HG03571 (cell line): ENCODE data around the gene VARS2.

Experiments
- ATAC-seq: cut with Tn5 transposase; IDR thresholded peaks from one replicate; pipeline ENCODE4 v1.9.1; 2021; ENCODE audit not compliant: unreplicated experiment

The VARS2 gene

DNA sequence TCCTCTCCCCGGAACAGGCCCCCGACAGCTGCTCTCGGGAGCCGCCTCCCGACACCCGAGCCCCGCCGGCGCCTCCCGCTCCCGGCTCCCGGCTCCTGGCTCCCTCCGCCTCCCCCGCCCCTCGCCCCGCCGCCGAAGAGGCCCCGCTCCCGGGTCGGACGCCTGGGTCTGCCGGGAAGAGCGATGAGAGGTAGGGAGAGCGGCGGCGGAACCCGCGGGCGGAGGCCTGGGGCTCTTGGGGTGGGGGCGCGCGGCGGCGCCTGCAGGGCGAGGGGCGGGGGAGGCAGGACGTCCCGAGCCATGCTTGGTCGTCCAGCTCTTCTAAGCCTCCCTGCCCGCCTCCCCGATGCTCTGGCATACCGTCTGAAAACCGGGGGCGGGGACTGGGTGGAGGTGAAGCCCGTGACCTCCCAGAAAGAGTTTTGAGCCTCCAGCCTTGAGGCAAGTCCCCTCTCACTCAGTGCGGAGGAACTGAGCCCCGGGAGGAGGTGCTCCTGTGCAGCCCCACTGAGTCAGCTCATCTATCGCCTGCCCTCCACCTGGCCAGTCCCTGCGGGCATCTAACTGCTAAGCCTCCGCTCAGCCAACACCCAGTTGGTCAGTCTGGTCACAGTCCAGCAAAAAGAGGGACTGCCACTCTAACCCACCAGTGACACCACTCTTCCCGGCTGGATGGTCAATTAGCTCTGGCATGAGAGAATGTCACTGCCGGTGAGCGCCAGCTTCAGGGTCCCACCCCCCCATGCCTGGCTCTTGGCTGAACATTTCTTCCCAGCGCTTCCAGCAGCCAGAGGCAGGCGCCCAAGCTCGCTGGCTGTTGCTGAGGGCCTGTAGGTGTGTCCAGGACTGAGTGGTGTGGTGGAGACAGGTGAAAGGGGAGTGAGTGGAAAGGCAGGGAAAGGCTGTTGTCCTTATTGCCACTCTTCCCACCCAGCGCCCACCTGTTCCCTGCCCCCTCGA, 29.2 kb upstream of the VARS2 start:
- ATAC-seq = no peak

DNA sequence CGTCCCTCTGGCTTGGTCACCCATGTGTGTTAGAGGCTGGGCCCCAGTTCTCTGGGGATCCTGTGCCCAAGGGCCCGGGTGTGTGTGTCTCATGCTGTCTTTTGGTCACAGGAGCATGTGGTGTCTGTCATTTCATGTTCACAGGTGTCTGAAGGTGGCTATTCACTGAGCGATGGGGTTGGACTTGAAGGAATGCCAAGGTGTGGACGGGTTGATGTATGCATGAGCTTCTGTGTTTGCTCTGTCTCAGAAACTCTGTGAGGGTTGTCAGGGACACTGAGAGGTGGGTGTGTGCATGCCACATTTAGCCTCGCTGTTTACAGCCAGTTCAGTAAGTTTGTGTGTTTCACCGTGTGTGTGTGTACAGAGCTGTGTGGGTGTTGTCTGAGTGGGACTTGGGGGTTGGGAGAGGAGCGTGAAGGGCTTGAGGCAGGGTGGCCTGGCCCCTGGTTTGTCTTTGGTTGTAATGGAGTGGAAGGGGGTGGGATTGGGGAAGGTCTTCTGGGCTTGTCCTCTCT, 28.5 kb upstream of the VARS2 start:
- ATAC-seq = no peak

DNA sequence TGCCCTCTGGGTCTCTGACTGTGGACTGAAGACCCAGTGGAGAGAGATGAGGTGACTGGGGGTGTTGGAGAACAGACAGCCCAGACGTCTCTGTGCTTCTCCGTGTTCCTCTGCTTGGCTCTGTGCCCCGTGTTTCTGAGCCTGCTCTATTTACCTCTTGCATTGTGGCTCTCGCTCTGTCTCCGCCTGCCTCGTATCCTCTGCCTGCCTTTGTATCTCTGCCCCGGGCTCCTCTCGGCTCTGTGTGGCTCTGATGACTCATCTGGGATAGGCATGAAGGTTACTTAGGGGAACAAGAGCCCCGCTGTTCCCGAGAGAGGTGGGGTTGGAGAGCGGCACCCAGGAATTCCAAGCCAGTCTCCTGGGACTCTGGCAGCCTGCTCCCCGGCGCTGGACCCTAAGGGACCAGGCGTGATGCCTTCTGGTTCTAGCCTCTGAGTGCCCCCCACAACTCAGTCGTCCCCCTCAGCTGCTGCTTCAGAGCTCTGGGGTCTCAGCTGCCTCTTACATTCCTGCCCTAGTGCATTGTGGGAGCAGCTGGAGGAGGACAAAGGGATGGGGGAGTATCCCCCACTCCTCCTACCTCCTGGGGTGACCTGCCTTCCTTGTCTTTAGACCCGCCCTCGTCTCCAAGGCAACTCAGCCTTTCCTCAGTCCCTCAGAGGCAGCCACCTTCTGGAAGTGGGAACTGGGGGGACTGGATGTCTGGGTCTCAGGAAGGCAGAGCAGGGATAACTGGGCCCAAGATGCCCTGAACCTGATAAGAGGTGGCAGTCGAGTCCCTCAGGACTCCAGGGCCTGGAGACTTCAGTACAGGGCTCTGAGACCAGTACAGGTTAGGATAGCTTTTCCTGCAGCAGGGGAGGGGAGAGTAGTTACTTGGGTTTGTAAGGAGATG, 27.8 kb upstream of the VARS2 start:
- no peak for ATAC-seq

DNA sequence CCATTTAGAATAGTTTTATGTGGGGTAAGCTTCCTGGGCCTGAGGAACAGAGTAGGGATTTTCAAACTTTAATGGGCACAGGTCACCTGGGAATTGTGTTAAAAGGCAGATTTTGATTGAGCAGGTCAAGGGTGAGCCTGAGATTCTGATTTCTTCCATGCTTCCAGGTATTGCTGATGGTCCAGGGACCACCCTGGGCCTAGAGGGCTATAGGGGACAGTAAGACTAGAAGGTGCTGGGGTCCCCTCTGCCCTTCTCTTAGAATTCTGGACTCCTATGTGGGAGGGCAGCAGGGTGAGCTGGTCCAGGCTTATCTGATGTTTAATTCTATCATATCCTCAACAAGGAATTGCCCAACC, 27.2 kb upstream of the VARS2 start:
- no peak for ATAC-seq

DNA sequence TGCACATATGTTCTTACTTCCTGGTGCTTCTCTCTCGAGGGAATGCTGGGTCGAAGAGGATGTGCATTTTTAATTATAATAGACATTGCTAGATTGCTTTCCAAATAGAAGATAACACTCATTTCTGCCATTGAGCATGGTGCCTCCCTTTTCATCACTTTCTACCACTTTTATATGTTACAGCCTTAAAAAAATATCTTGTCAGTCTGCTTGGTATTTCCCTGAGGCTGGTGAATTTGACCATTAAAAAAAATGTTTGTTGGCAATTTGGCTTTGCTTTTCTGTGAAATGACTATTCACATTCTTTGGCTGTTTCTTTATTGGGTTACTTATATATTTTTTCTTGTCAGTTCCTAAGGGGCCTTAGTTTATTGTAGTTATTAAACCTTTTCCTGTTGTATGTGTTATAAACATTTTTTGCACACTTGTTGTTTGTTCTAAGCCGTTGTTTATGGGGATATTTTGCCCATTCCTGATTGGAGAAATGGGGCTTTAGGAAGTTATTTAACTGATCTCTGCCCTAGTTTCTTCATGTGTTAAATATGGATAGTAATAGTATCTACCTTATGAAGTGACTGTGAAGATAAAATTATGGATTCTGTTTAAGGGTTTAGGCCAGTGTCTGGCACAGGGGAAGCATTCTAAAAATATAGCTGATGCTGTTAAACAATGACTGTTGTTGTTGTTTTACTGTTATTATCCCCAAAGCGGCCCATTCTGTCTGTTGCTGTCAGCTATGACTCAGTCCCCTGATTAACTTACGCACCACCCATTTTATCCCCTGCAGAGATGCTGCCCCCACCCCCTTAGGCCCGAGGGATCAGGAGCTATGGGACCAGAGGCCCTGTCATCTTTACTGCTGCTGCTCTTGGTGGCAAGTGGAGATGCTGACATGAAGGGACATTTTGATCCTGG, 25.9 kb upstream of the VARS2 start:
- no peak for ATAC-seq

DNA sequence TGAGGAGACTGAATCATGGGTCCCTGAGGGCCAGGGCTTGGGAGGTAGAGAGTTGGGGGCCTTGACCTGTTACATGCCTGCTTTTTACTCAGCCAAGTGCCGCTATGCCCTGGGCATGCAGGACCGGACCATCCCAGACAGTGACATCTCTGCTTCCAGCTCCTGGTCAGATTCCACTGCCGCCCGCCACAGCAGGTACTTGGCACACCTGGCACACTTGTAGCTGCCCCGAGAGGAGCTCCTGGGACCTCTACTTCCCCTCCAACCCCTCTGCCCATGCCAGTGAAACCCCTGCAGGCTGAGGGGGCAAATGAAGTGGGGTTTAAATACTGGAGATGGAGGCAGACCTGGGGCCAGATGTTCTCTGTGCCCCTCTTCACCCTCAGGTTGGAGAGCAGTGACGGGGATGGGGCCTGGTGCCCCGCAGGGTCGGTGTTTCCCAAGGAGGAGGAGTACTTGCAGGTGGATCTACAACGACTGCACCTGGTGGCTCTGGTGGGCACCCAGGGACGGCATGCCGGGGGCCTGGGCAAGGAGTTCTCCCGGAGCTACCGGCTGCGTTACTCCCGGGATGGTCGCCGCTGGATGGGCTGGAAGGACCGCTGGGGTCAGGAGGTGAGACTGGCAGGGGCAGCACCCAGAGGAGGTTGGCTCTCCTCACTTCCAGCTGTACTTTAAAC, 25.1 kb upstream of the VARS2 start:
- ATAC-seq = no peak

DNA sequence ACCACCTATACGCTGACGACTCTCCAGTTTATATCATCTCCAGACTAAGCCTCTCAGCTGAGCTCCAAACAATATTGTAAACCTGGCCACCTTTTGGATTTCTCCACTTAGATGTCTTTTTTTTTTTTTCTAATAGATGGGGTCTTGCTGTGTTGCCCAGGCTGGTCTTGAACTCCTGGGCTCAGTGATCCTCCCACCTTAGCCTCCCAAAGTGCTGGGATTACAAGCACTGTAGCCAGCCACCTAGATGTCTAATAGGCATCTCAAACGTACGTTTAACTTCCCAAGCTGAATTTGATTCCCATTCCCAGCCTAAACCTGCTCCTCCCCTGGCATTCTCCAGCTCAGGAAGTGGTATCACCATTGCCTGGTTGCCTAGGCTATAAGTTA, 24.5 kb upstream of the VARS2 start:
- no peak for ATAC-seq

DNA sequence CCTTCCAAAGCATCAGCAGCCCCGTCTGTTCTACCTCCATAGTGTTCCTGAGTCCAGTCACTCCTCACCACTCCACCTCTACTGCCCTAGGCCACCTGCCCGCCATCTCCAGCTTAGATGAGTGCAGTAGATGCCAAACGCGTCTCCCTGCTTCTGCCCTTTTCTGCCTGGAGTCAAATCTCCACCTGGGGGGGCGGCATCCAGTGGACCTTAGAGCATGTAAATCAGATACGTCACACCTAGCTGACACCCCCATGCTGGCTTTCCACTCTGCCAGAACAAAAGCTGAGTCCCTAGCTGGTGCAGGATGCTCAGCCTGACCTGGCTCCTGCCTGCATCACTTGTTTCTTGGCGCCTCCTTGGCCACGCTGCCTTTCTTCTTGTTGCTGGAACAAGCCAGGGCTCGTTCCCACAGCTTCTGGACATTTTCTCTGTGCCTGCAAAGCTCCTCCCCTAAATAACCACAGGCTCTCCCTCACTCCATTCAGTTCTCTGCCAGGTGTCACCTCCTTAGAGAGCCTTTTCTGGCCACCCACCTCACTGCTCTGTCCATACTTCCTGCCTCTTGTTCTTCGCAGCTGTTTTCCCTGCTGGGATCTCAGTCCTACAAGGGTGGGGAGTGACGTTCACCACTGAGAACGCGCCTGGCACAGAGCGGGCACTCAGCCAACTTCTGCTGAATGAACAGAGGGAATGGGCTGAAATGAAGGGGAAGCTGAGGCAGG, 24.0 kb upstream of the VARS2 start:
- no peak for ATAC-seq

DNA sequence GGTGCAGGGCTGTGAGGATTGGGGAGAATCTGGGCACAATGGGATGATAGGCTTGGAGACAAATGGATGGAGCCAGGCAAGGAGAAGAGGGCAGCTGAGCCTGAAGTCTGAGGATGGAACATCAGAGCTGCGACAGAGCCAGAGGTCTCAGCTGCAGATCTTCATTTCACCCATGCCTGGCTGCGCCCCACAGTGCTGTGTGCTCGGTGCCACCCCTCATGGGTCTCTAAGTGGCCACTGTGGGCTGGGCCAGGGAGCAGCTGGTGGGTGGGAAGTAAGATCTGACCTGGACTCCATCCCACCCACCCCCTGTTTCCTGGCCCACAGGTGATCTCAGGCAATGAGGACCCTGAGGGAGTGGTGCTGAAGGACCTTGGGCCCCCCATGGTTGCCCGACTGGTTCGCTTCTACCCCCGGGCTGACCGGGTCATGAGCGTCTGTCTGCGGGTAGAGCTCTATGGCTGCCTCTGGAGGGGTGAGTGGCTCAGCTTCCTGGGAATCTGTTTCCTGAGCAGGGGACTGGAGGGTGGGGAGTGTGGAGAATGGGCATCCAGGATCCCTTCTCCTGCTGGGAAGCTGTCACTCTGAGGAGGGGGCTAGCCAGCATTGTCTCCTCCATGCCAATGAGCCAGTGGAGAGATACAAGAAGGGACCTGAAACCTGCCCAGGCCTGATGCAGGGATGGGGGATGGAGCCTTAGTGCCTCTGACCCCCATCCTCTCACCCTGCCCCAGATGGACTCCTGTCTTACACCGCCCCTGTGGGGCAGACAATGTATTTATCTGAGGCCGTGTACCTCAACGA, 23.2 kb upstream of the VARS2 start:
- ATAC-seq = no peak

DNA sequence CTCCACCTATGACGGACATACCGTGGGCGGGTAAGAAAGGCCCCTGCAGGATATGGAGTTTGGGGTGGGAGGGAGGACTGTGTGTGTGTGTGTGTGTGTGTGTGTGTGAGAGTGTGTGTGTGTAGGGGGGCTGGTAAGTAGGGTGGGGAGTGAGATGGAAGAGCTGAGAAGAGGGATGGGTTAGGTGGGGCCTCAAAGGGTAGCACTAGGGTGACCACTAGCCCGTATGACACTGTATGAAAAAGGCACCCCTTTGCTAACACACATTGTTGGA, 22.7 kb upstream of the VARS2 start:
- ATAC-seq = no peak

DNA sequence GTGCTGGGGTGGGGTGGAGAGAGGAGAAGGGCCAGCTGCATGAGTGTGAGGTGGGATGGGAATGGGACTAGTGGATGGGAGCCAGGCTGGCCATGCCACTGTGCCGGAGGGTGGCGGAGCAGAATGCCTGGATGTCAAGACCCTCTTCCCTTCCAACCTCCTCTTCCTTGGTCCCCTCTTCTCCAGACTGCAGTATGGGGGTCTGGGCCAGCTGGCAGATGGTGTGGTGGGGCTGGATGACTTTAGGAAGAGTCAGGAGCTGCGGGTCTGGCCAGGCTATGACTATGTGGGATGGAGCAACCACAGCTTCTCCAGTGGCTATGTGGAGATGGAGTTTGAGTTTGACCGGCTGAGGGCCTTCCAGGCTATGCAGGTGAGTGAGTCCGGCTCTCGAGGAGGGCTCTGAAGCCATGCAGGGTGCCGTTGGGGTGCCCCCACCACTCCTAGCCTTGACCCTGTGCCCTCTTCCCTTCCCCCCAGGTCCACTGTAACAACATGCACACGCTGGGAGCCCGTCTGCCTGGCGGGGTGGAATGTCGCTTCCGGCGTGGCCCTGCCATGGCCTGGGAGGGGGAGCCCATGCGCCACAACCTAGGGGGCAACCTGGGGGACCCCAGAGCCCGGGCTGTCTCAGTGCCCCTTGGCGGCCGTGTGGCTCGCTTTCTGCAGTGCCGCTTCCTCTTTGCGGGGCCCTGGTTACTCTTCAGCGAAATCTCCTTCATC, 22.1 kb upstream of the VARS2 start:
- no peak for ATAC-seq

DNA sequence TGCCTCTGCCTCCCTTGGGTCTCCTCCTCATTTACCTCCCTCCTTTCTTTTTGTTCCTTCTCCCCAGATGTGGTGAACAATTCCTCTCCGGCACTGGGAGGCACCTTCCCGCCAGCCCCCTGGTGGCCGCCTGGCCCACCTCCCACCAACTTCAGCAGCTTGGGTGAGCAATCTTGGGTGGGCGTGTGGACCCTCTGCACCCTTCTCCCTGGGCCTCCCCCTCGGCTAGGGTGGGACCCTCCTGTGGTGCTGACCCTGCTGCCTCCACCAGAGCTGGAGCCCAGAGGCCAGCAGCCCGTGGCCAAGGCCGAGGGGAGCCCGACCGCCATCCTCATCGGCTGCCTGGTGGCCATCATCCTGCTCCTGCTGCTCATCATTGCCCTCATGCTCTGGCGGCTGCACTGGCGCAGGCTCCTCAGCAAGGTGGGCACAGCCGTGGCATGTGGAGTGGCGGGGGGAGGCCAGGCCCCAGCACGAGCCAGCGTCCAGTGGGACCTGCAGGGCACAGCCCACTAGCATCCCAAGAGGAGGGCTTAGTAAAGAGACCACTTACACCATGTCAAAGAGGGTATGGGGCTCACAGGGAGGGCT, 20.9 kb upstream of the VARS2 start:
- no peak for ATAC-seq

DNA sequence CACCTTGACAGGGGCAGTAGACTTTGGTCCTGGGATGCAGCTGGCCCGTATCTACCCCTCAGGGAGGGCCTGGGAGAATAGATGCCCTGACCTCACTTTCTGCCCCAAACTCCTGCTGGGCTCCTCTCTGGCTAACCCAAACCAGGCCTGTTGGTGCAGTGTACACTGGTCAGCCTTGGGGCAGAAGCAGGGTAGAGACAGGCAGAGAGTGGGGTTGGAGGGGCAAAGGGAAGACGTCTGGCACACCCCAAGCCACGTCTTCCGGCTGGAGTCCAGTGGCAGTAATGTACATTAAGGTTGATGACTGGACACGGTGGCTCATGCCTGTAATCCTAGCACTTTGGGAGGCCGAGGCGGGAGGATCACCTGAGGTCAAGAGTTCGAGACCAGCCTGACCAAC, 20.4 kb upstream of the VARS2 start:
- ATAC-seq = no peak

DNA sequence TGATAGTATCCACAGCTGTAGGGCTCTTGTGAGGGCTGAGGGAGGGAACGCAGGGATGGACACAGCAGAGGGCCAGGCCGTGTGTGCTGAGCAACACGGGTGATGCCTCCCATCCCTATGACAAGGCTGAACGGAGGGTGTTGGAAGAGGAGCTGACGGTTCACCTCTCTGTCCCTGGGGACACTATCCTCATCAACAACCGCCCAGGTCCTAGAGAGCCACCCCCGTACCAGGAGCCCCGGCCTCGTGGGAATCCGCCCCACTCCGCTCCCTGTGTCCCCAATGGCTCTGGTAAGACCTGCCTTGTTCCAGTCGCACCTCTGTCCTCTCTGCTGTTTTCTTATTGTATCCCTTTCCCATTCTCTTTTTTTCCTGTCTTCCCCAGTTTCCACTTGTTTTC, 19.7 kb upstream of the VARS2 start:
- no peak for ATAC-seq

DNA sequence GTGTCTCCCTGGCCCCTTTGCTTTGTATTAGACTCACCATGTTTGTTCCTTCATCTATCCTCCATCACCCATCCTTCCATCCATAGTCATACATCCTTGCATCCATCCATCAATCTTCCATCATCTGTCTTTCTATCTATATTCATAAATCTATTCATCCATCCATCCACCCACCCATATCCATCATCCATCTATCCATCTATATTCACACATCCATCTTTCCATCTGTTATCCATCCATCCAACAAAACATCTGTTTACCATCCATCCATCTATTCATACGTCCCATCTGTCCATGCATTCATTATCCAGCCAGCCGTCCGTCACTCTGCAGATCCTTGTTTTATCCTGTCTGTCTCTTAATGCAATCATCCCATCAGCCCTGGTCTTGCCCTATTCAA, 19.1 kb upstream of the VARS2 start:
- ATAC-seq = no peak

DNA sequence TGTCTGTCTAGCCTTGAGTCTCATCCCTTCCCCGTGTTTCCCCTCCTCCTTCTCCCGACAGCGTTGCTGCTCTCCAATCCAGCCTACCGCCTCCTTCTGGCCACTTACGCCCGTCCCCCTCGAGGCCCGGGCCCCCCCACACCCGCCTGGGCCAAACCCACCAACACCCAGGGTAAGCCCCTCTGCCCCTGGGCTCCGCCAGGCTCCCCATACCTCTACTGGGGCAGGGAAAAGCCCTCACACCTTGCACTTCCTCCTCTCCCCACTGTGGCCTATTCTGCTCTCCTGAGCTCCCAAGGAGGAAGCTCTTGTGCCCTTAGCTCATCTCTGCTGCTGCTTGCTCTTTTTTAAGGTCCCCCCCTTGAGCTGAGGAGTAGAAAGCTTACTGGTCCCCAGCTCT, 18.7 kb upstream of the VARS2 start:
- ATAC-seq = no peak

DNA sequence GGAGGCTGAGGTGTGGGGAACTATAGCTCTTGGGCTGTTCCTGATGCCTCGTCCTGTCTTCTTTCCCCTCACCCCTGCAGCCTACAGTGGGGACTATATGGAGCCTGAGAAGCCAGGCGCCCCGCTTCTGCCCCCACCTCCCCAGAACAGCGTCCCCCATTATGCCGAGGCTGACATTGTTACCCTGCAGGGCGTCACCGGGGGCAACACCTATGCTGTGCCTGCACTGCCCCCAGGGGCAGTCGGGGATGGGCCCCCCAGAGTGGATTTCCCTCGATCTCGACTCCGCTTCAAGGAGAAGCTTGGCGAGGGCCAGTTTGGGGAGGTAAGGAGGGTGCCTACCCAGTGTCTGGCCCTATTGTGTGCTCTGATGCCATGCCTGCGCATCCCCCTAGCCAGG, 17.5 kb upstream of the VARS2 start:
- ATAC-seq = no peak

DNA sequence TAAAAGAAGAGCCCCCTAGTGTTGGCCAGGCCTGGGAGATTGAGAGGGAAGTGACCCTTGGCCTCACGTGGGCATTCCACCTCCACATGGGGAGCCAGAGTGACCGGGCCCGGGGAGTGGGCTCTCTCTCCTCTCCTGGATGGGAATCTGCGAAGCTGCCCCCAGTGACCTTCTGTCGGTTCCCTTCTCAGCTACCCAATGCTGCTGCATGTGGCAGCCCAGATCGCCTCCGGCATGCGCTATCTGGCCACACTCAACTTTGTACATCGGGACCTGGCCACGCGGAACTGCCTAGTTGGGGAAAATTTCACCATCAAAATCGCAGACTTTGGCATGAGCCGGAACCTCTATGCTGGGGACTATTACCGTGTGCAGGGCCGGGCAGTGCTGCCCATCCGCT, 16.2 kb upstream of the VARS2 start:
- ATAC-seq = no peak
